GM18505 (cell line): ENCODE data around the gene S100A3.
"Not testable (repeated sequence)": the region's sequence is repeated elsewhere in the genome, so short reads cannot be mapped to it uniquely, and the experiment has no call there.

Experiments
- ATAC-seq: cut with Tn5 transposase; IDR thresholded peaks from one replicate; pipeline ENCODE4 v1.9.1; 2021; ENCODE audit not compliant: unreplicated experiment
- POLR2A ChIP-seq: IDR thresholded peaks from 4 replicates; pipeline ENCODE4 v1.6.1; 2011; ENCODE audit warnings: borderline replicate concordance; ENCODE audit not compliant: insufficient read depth, insufficient read length; ENCODE audit errors: extremely low read depth

The S100A3 gene

GRCh38 chr1:153563483-153563901 lies 14.4 kb upstream of the S100A3 start:
- no peak for TF ChIP-seq POLR2A
- ATAC-seq = no peak

- ATAC-seq = not testable (repeated sequence)
Measured at GRCh38 chr1:153562021-153562420, 13.0 kb upstream of the S100A3 start.

DNA sequence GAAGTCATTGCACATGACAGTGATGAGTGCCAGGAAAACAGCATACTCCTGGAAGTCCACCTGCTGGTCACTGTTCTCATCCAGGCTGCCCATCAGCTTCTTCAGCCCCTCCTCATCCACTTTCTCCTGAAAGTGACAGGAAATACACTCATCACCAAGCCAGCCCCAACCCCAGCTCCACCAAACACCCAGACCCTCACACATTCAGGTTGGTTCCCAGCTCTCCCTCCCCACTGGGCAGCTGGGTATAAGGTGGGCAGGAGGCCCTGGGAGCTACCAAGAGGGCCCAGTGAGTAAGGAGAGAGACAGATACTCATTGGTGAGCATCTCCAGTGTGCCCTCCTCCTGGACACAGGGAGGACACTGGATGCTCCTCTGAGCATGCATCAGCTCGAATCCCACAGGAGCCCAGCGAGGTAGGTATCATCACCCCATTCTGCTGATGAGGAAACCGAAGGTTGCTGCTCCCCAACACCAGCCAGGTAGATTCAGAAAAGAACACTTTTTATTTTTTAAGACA lies 12.5 kb upstream of the S100A3 start:
- no peak for TF ChIP-seq POLR2A
- no peak for ATAC-seq

GRCh38 chr1:153560771-153561465 lies 11.9 kb upstream of the S100A3 start:
- no peak for ATAC-seq
- no peak for TF ChIP-seq POLR2A

DNA sequence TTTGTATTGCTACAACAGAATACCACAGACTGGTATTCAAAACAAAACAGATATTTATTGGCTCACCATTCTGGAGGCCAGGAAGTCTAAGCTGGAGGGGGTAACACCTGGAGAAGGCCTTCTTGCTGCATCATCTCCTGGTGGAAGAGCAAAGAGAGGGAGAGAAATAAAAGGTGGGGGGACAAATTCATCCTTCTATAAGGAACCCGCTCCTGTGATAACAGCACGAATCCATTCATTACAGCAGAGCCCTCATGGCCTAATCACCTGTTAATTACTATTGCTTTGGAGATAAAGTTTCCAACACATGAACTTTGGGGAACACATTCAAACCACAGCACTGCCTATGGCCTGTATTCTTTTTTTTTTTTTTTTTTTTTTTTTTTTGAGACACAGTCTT lies 11.2 kb upstream of the S100A3 start:
- TF ChIP-seq POLR2A = no peak
- ATAC-seq = no peak

DNA sequence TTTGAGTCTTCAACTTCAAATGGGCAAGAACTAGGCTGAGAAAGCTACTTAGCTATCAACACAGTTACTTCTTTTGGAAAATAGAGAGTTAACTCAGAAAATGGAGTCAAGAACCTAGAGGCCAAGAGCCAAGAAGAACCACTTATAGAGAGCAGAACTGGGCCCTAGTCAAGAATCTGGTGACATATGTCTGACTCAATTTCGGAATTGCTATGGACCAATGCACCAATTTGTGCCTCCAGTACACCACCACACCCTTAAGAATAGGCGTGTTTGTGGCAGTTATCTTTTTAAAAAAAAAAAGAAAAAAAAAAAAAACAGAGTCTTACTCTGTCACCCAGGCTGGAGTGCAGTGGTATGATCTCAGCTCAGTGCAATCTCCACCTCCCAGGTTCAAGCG lies 8.8 kb upstream of the S100A3 start:
- no peak for TF ChIP-seq POLR2A
- ATAC-seq = no peak

- no peak for ATAC-seq
- TF ChIP-seq POLR2A = no peak
Measured at GRCh38 chr1:153556348-153556747, 7.3 kb upstream of the S100A3 start.

DNA sequence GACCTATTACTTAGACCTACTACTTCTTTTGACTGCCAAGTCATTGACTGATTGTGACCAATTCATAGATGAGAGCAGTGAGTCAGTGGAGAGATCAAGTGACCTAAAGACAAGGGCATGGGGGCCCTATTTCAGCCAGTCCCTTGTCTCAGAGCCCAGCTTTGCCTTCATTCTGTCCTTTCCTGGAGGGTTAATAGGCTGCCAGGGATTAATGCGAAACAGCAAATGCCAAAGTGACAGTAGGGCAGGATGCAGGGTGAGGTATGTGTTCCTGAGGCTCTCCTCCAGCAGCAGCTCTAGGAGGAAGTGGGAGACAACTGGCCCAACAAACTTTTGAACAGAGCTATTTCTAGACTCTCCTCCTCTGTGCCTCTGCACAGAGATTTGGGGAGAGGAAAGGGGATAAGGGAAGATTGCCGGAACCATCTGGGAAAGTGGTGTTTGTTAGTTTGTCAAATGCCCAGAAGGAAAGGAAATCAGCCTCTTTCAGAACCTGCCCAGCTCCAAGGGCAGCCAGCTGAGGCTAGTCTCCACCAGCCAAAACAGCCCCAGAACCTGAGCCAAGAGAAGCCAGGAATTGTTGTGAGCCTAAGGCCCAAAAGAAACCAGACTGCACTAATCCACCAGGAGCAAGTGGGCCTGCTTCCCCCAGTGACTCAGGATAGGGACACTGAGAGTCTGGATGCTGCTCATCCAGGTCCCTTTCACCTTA lies 4.9 kb upstream of the S100A3 start:
- no peak for ATAC-seq
- TF ChIP-seq POLR2A = no peak

DNA sequence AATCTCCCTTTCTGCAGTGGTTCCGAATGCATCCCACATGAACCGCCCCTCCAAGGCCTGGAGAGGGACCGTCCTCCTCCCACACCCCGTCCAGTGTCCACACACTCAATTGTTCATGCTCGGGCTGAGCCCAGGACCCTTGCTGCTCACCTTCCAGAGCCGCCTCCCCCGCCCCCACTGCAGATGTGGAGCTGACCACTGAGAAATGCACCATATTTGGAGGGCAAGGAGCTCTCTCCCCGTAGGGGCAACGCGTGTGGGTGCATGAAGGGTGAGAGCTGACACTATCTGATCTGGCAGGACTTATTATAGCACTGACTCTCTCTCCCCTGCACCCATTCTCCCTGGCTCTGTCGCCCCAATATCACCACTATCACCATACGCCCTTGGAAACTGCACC lies 4.0 kb upstream of the S100A3 start:
- TF ChIP-seq POLR2A = no peak

DNA sequence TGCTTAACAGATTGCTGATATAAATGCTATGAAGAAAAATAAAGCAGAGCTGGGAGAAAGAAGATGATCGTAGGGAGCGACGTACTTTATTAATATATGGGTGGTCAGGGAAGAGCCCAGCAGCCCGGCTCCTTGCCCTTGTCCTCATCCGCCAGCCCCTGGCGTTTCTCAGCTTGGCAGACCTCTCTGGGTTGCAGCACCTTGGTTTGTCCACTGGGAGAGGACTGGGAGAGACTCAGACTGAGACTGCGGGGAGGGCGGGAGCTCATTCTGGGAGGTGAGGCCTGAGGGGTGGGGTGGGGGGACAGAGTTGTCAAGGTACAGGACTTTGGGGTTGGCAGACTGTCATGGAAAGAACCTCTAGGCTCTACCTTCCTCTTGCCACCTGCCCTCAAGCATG lies 3.3 kb upstream of the S100A3 start:
- TF ChIP-seq POLR2A = no peak
- ATAC-seq = no peak

More for the DNA sequence above, 4.0 kb upstream of the S100A3 start:
- no peak for ATAC-seq

- ATAC-seq = no peak
- no peak for TF ChIP-seq POLR2A
Measured at GRCh38 chr1:153550827-153551500, 1.9 kb upstream of the S100A3 start.

GRCh38 chr1:153550398-153550758 lies 1.3 kb upstream of the S100A3 start:
- TF ChIP-seq POLR2A = no peak
- no peak for ATAC-seq

DNA sequence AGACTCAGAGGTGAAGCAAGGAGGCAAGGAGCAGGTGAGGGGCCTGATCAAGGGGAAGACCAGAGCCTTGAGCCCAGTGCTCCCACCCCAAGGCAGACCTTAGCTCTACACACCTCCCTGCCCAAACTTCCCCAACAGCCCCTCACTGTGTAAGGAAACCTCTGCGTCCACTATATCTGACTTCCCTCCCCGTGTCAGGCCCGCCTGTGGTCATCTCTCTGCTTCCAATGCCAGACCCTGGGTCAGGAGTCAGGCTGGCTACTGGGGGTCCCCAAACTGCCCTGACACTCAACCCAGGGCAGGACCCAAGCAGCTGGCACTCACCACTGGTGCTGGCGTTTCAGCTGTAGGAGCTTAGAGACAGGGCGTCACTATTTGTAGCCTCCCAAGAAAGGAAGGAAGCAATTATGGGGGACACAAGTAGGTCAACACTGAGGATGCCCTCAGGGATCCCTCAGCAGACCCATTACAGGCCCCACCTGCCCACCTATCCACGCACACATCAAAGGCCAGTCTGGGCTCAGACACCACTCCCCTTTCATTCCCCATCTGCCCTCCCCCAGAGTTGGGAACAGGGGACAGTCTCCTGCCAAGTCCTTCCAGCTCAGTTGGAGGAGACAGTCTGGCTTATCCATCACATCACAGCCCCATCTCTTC lies 811 bp upstream of the S100A3 start:
- TF ChIP-seq POLR2A = no peak
- ATAC-seq = no peak

GRCh38 chr1:153547560-153548551 lies 1.2 kb downstream of the S100A3 start:
- ATAC-seq = no peak

More at GRCh38 chr1:153547560-153548551, 1.2 kb downstream of the S100A3 start:
- TF ChIP-seq POLR2A = no peak
